Measurements from ENCODE around the gene ALDH8A1. TPM values are rescaled to one million over a fixed set of nuclear protein-coding genes. Genes with fewer than 3 reads are reported as not detected.
"Not testable (repeated sequence)": the region's sequence is repeated elsewhere in the genome, so short reads cannot be mapped to it uniquely, and the experiment has no call there.

Gene ALDH8A1
- total RNA-seq, 1 donor from 2014 or later = 1.2 TPM

DNA sequence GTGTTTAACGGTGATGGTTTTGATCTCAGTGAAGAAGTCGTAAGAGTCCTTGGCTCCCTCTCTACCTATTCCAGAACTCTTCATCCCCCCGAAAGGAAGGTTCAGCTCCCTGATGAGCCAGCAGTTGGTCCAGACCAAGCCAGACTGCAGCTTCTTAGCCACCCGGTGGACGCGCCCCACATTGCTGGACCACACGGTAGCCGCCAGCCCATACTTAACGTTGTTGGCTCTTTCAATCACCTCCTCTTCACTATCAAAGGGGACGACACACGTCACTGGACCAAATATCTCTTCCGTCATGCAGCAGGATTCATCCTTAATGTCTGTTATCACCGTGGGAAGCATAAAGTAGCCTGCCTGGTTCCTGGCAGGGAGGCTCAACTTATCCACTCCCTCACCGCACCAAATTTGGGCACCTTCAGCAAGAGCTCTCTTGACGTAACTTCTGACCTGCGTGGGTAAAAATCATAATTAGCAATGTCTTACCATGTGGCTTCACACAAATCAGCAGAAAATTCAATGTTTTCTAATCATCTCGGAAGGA, 31.4 kb downstream of the ALDH8A1 start:
- intact Hi-C loops (cut with micrococcal nuclease) = no loop called here
- Mint-ChIP-seq H3K9me3 (no peaks in the 10 kb centered on the region), H3K36me3 (ENCODE audit: low read depth) (peaks cover 6% of the 10 kb centered on the region), H3K27ac (no peak overlapping the region), H3K4me1 (no peaks in the 10 kb centered on the region), H3K4me3 (no peak overlapping the region), H3K27me3 (no peaks in the 10 kb centered on the region)
- DNase-seq = no peak

DNA sequence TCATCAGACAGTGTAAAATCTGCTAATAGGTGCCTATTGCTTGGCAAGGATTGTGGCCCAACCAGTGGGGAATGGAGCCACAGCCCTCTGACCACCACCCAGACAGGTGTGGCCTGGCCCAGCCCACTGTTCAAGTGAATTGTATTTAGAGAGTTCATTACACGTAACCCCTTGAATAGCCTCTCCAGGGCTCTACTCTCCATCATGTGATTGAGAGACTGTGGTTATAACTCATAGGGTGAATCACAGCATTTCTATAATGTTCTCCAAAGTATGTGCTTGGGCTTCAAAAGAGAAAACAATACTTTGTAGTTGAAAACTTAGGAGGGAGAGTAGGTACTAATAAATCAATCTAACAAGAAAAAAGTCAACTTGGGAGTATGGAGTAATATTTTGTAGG, 38.4 kb downstream of the ALDH8A1 start:
- Mint-ChIP-seq H3K27ac (no peak overlapping the region), H3K36me3 (ENCODE audit: low read depth) (no peaks in the 10 kb centered on the region), H3K9me3 (no peaks in the 10 kb centered on the region), H3K4me3 (no peak overlapping the region), H3K4me1 (no peaks in the 10 kb centered on the region), H3K27me3 (peaks cover 14% of the 10 kb centered on the region)
- no peak for DNase-seq
- intact Hi-C loops (cut with micrococcal nuclease) = no loop called here

DNA sequence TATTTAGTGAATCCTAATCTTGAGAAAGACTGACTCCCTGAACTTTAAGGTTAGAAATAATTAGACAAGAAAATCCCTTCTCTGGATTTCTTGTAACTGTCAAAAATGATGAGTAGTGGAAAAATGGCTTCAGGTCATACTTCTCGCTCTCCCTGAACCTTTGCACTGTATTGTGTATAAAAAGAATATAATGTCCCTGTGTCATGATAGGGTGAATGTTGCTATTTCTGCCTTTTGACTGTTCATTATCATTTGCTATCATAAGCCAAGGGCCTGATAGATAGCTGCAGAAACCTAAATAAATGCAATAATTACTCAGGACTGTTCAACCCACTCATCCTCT, 39.3 kb downstream of the ALDH8A1 start:
- intact Hi-C loops (cut with micrococcal nuclease) = no loop called here
- DNase-seq = no peak
- Mint-ChIP-seq H3K4me3 (no peak overlapping the region), H3K4me1 (no peaks in the 10 kb centered on the region), H3K27ac (no peak overlapping the region), H3K36me3 (ENCODE audit: low read depth) (no peaks in the 10 kb centered on the region), H3K9me3 (no peaks in the 10 kb centered on the region), H3K27me3 (peaks cover 14% of the 10 kb centered on the region)

DNA sequence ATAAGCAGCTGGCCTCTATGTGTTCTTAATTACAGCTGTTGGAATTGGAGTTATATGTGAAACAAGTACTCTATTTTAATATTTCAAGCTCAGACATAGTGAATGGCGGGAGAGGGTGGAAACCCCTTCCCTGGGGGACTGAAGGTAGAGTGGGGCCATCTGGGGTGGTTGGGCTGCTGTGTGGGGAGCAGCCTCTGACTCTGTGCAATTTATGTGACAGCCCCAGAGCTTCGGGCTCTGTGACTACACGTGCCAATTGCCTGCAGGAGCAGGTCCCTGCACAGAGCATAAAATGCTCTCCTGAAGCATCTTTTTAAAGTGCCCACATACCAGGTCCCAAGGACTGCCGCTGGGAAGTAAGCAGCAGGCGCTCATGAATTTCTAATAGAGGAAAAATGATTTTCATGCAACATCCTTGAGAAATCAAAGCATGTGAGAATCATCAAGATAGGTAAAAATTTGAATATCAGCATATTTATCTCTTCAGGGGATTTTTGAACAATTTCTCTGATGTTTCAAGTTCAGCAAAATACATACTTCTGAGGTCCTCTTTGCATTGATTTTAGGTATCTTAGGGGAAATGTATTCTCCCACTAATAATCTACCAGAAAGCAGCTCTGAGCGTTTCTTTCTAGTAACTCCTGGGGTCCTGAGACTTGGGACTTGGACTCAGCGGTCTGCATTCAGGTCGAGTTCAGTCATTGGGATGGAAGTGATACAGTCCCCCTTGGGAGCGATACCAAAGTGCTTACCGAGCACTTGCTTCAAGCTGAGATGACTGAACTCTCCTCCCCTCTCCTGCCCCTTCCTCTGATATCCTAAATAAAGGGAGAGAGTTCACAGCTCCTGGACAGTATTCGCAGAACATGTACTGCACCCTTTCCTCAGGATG, 40.0 kb downstream of the ALDH8A1 start:
- peaks cover 14% of the 10 kb centered on the region for H3K27me3 Mint-ChIP-seq
- peak; percentile 56 for DNase-seq
- no peaks in the 10 kb centered on the region for H3K4me1 Mint-ChIP-seq
- no peaks in the 10 kb centered on the region for H3K36me3 Mint-ChIP-seq (ENCODE audit: low read depth)
- intact Hi-C loops (cut with micrococcal nuclease) = no loop called here
- H3K4me3 Mint-ChIP-seq = no peak overlapping the region
- no peaks in the 10 kb centered on the region for H3K9me3 Mint-ChIP-seq
- no peak overlapping the region for H3K27ac Mint-ChIP-seq

DNA sequence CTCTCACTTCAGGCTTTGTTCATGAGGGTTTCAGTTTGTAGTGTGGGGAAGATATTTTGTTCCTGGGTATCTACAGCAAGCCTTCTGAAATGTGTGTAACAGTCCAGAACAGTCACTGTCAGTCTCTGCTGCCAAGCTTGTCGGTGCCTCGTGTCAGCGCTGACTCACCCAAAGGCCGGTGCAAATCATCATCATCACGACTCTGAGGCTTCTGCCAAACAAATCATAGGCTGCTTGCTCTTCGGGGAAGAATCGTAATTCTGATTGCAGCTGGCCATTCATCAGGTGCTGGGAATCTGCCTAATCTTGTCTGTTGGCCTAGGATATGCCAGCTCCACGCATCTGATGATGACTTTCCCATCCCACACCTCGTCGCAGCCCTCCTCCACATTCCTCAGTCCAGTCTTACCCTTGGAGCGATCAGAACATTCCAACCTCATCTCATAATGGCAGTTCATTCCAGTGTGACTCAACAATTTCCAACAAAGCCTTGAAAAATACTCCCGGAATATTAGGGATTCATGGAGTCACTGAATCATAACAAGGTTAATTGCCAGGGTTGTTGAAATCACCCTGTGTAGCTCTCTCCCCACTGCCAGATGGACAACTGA, 40.9 kb downstream of the ALDH8A1 start:
- Mint-ChIP-seq H3K9me3 (no peaks in the 10 kb centered on the region), H3K36me3 (ENCODE audit: low read depth) (no peaks in the 10 kb centered on the region), H3K4me1 (no peaks in the 10 kb centered on the region), H3K4me3 (no peak overlapping the region), H3K27me3 (peaks cover 14% of the 10 kb centered on the region), H3K27ac (no peak overlapping the region)
- intact Hi-C loops (cut with micrococcal nuclease) = no loop called here
- peak; percentile 68 for DNase-seq

DNA sequence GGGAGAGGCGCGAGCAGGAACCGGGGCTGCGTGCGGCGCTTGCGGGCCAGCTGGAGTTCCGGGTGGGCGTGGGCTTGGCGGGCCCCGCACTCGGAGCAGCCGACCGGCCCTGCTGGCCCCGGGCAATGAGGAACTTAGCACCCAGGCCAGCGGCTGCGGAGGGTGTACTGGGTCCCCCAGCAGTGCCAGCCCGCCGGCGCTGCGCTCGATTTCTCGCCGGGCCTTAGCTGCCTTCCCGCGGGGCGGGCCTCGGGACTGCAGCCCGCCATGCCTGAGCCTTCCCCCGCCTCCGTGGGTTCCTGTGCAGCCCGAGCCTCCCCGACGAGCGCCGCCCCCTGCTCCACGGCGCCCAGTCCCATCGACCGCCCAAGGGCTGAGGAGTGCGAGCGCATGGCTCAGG, 45.2 kb downstream of the ALDH8A1 start:
- H3K4me1 Mint-ChIP-seq; H3K4me3 Mint-ChIP-seq; H3K27me3 Mint-ChIP-seq; DNase-seq; H3K9me3 Mint-ChIP-seq; intact Hi-C loops (cut with micrococcal nuclease); H3K27ac Mint-ChIP-seq; H3K36me3 Mint-ChIP-seq (ENCODE audit: low read depth): not testable (repeated sequence)

DNA sequence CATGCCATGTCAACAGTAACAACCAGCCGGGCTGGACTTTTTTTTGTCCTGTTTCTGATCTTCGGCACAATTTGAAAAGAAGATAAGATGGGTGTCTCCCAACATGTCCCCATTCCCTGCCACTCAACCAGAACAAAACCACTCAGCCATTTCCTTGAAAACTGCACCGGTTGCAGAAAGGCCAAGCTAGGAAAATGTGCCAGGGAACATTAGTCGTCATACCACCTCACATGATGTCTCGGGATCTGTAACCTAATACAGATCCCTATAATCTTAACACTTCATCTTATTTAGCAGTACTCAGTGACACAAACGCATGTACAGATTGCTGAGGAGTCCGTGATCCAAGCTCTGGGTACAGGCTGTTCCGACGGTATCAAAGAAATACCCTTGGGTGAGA, 46.5 kb downstream of the ALDH8A1 start:
- Mint-ChIP-seq H3K4me1 (no peaks in the 10 kb centered on the region), H3K27me3 (no peaks in the 10 kb centered on the region), H3K4me3 (no peak overlapping the region), H3K9me3 (no peaks in the 10 kb centered on the region), H3K27ac (no peak overlapping the region), H3K36me3 (ENCODE audit: low read depth) (no peaks in the 10 kb centered on the region)
- intact Hi-C loops (cut with micrococcal nuclease) = no loop called here
- DNase-seq = no peak

DNA sequence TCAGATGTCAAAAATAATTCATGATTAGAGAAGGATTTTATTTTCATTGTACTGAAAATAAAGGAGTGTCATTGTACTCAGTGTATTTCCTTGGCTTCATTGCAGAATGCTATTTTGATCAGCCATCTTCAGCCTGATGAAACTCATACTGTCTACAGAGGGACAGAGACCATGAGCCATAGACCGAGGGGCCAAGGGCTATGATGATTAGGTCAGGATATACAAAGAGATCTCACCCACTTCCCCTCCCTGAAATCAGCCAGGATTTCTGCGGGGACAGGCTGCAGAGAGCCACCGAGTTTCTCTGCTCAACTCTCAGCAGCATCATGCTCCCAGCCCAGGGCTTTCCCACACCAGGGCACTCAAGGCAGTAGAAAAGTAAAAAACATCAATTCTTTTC, 47.0 kb downstream of the ALDH8A1 start:
- Mint-ChIP-seq H3K4me3 (no peak overlapping the region), H3K27ac (no peak overlapping the region), H3K4me1 (no peaks in the 10 kb centered on the region), H3K27me3 (peaks cover 4% of the 10 kb centered on the region), H3K9me3 (no peaks in the 10 kb centered on the region), H3K36me3 (ENCODE audit: low read depth) (no peaks in the 10 kb centered on the region)
- intact Hi-C loops (cut with micrococcal nuclease) = no loop called here
- no peak for DNase-seq

DNA sequence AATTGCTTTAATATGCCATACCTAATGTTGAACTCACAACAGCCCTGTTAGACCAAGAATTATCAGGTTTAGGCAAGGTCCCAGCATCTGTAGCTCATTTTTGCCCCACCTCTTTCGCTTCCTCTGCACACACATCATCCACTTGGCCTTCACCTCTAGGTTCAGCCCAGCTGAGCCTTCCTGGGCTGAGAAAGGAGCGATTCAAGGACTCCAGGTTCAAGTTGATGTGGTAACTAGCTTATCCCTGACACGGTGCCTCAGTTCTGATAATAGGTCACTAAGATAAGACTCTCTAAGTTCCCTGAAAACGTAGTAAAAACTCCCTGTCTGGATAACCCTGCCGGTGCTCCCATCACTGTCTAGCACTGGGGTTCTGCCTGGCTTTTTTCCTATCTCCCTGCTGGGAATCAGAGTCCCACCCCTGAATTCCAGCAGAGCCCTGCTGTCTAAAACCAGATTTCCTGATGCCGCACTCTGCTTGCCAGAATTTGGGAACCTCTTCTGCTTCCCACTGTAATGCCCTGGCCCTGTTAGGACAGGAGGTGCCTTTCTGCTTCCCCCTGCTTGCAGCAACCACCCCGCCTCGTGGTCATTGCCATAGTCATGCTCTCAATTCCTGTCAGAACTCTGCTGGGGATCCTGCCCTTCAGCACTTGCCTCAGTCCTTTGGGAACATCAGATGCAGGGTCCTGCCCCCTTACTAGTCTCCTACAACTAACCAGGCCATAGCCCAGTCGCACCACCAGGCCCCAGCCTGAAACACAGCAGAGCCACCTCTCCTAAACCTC, 47.6 kb downstream of the ALDH8A1 start:
- no peak for DNase-seq
- no peaks in the 10 kb centered on the region for H3K9me3 Mint-ChIP-seq
- intact Hi-C loops (cut with micrococcal nuclease) = no loop called here
- no peak overlapping the region for H3K27ac Mint-ChIP-seq
- H3K27me3 Mint-ChIP-seq = peaks cover 4% of the 10 kb centered on the region
- no peak overlapping the region for H3K4me3 Mint-ChIP-seq
- no peaks in the 10 kb centered on the region for H3K4me1 Mint-ChIP-seq
- no peaks in the 10 kb centered on the region for H3K36me3 Mint-ChIP-seq (ENCODE audit: low read depth)

DNA sequence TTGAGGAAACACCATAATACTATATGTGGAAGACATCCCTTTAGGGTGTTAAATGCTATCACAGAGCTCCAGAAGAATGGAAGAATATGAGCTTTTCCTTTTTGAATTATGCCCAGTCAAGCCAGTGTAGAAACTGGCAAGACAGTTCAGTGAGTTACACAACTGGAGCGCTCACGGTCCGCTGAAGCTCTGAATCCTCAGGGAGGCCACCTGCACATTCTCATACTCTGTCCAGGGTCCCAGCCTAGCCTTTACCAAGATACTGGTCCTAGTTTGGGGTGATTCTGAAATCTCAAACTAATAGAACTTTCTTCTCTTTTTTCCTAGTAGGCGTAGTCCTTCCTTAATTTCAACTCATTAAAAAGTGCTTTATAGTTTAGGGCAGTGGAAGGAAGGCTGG, 51.3 kb downstream of the ALDH8A1 start:
- intact Hi-C loops (cut with micrococcal nuclease) = no loop called here
- Mint-ChIP-seq H3K4me1 (no peaks in the 10 kb centered on the region), H3K27me3 (peaks cover 4% of the 10 kb centered on the region), H3K36me3 (ENCODE audit: low read depth) (no peaks in the 10 kb centered on the region), H3K9me3 (no peaks in the 10 kb centered on the region), H3K27ac (no peak overlapping the region), H3K4me3 (no peak overlapping the region)
- DNase-seq = no peak

DNA sequence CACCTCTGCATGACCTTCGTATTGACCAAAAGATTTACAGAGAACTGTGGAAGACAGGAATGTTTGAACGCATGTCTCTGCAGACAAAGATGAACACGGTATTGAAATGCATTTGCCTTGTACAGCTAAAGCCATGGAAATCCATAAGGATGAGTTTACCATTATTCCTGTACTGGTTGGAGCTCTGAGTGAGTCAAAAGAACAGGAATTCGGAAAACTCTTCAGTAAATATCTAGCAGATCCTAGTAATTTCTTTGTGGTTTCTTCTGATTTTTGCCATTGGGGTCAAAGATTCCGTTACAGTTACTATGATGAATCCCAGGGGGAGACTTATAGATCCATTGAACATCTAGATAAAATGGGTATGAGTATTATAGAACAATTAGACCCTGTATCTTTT, 51.7 kb downstream of the ALDH8A1 start:
- H3K36me3 Mint-ChIP-seq (ENCODE audit: low read depth); DNase-seq; H3K4me1 Mint-ChIP-seq; intact Hi-C loops (cut with micrococcal nuclease); H3K9me3 Mint-ChIP-seq; H3K4me3 Mint-ChIP-seq; H3K27ac Mint-ChIP-seq; H3K27me3 Mint-ChIP-seq: not testable (repeated sequence)

DNA sequence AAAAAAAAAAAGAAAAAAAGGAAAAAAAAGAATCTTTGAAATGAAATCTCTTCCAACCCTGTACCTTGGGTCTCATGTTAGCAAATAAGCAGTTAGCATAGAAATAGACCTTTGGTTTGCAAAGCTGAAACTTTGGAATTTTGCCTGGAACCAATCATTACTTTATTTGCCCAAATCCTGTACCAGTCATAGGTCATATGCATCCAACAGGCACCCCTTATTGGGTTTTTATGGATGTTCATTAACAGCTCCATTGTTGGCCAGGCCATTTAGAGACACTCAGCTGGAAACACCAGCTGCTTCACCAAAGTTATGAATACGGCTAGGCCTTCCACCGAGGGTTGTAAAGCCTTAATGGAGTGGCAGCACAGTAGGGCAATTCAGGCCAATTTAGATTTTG, 53.0 kb downstream of the ALDH8A1 start:
- intact Hi-C loops (cut with micrococcal nuclease) = no loop called here
- Mint-ChIP-seq H3K27ac (no peak overlapping the region), H3K36me3 (ENCODE audit: low read depth) (no peaks in the 10 kb centered on the region), H3K27me3 (peaks cover 5% of the 10 kb centered on the region), H3K4me3 (no peak overlapping the region), H3K4me1 (no peaks in the 10 kb centered on the region), H3K9me3 (peaks cover 4% of the 10 kb centered on the region)
- DNase-seq = no peak

DNA sequence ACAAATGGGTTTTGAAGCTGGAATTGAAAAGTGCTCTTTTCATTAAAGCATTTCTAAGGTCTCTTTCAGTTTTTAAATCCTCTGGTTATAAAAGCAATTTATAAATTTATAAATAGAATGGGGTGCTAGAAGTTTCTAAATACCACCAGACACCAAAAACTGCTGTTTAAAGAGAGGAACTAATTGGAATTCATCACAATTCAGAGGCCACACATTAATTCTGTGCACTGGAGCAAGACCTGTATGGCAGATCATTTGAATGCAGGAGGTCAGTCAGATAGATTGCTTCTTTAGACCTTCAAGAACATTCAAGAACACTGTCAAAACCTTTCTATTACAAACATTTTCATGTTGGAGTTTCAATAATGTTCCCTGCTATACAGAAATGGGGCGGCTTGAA, 55.1 kb downstream of the ALDH8A1 start:
- intact Hi-C loops (cut with micrococcal nuclease) = no loop called here
- peaks cover 4% of the 10 kb centered on the region for H3K9me3 Mint-ChIP-seq
- H3K4me1 Mint-ChIP-seq = no peaks in the 10 kb centered on the region
- H3K27me3 Mint-ChIP-seq = peaks cover 13% of the 10 kb centered on the region
- H3K36me3 Mint-ChIP-seq (ENCODE audit: low read depth) = no peaks in the 10 kb centered on the region
- no peak for DNase-seq
- H3K27ac Mint-ChIP-seq = no peak overlapping the region
- H3K4me3 Mint-ChIP-seq = no peak overlapping the region

DNA sequence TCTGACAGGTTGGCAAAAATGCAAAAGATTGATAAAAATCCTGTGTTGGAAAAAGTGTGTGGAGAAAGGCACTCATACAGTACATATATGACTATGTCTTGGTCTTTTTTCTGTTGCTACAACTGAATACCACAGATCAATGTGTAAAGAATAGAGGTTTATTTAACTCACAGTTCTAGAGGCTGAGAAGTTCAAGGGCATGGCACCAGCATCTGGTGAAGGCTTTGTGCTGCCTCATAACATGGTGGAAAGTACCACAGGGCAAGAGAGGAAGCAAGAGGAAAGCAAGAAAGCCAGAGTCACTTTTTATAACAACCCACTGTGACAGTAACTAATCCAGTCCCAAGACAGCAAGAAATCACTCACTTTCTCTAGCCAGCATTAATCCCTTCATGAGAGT, 57.5 kb downstream of the ALDH8A1 start:
- DNase-seq = no peak
- H3K27me3 Mint-ChIP-seq = peaks cover 11% of the 10 kb centered on the region
- no peak overlapping the region for H3K27ac Mint-ChIP-seq
- intact Hi-C loops (cut with micrococcal nuclease) = no loop called here
- no peak overlapping the region for H3K4me3 Mint-ChIP-seq
- H3K36me3 Mint-ChIP-seq (ENCODE audit: low read depth) = no peaks in the 10 kb centered on the region
- peaks cover 4% of the 10 kb centered on the region for H3K9me3 Mint-ChIP-seq
- H3K4me1 Mint-ChIP-seq = no peaks in the 10 kb centered on the region

Measured in activated CD4-positive, alpha-beta T cell treated with anti-CD3 and anti-CD28 coated beads, Interleukin-2, amount 10 ng/mL, durations not matched to agents 24 days and 14 days (primary cell).